Measurements from ENCODE around the gene PADI6.

The PADI6 gene

DNA sequence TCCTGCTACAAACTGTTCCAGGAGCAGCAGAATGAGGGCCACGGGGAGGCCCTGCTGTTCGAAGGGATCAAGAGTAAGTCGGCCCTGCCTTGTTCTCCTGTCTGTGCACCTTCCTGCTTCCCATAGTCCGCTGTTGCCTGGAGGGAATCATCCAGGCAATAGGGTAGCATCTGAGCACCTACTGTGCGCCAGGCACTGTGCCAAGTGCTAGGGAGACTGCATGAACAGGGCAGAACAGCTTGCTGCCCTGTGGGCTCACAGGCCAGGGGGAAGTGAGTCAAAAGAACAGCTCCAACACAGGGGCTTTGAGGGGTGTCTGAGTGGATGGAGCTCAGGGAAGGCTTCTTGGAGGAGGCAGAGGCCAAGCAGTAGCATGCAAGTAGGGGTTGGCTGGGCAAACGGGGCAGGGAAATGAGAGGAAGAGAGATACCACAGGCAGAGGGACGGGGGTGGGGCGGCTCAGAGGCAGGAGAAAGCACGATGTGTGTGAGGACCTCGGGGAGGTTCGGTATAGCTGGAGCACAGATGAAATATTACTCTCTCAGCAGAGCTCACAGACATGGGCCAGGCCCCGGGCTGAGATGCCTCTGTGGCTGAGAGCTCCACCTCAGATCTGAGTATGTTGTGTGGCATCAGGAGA, 15.5 kb upstream of the PADI6 start:
- no peak for DNase-seq

DNA sequence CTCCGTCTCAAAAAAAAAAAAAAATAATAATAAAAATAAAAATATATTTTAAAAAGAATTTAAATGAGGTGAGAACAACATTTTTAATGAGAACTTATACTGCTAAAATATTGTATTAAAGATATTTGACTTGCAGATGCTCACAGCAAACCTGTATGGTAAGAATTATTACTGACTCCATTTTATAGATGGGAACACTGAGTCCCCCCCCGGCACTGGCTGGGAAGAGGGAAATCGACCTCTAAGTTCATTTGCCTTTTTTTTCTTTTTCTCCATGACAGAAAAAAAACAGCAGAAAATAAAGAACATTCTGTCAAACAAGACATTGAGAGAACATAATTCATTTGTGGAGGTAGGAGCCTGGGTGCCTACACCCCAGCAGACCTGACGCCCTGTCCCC, 13.4 kb upstream of the PADI6 start:
- DNase-seq, result no peak

DNA sequence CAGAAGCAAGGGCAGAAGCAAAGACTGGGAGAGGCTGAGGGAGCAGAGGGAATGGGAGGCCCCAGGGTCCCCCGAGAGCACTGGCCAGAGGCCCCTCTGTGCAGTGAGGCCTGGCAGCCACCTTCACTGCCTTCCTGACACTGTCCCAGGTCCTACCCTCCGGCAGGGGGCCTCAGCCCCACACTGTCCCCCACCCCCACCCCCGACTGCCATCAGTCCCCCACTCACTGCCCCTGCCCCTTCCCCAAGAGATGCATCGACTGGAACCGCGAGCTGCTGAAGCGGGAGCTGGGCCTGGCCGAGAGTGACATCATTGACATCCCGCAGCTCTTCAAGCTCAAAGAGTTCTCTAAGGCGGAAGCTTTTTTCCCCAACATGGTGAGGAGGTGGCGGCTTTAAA, 13.0 kb upstream of the PADI6 start:
- DNase-seq, result no peak

DNA sequence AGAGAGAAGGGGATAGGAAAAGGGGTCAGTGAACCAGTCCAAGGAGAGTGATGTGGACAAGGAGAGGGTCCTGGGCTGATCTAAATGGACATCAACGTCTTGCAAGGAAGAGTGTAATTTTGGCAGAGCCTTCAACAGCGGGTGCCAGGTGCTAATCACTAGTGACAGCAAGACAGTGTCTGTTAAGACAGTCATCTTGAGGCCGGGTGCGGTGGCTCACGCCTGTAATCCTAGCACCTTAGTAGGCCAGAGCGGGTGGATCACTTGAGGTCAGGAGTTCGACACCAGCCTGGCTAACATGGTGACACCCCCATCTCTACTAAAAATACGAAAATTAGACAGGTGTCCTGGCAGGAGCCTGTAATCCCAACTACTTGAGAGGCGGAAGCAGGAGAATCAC, 12.2 kb upstream of the PADI6 start:
- DNase-seq, result no peak

DNA sequence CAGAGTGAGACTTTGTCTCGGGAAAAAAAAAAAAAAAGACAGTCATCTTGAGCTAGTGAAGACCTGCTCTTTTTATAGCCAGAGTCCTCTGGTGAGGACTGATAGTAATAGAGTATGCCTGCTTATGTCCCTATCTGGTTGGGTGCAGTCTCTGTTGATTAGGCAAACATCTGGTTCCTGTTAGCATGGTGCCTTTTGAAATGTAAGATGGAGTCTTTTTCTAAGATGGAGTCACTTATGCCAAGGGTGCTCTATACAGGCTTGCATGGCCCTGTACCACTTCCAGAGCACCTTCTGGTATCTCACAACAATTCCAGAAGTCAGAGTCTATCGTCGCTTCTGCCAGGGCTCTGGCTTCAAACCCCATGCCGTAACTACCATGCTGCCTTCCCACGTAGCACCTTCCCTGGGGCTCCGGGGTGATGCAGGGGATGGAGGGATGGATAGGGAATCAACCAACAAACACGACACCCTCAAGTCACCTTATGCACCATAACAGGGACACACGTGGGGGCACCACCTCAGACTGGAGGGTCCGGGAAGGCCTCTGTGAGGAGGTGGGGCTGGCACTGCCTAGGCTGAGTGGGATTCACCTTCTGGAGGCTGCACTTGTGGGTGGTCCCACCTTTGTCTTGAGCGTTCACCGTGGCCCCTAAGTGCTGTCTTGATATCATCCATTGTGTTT, 11.6 kb upstream of the PADI6 start:
- no peak for DNase-seq

DNA sequence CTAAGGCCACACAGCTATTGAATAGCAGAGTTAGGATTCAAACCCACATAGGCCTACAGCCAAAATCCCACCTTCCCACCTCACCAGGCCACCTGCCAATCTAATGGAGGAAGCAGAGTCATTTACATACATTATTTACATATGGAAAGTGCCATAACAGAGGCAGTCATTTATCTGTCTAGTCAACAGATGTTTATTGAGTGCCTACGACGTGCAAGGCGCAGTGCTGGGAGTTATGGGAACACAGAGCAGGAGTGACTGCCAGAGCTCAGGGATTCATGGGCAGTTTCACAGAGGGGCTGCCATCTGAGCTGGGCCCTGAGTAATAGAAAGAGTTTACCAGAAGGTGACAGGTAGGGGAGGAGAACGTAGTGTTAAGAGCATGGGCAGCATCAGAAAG, 10.3 kb upstream of the PADI6 start:
- DNase-seq, result no peak

DNA sequence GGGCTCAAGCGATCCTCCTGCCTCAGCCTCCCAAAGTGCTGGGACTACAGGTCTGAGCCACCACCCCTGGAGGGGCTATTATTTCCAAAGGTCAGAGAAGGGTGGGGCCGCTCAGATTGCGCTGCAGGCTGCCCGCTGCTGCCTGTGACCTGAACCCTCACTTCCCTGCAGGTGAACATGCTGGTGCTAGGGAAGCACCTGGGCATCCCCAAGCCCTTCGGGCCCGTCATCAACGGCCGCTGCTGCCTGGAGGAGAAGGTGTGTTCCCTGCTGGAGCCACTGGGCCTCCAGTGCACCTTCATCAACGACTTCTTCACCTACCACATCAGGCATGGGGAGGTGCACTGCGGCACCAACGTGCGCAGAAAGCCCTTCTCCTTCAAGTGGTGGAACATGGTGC, 8.6 kb upstream of the PADI6 start:
- DNase-seq, result no peak

DNA sequence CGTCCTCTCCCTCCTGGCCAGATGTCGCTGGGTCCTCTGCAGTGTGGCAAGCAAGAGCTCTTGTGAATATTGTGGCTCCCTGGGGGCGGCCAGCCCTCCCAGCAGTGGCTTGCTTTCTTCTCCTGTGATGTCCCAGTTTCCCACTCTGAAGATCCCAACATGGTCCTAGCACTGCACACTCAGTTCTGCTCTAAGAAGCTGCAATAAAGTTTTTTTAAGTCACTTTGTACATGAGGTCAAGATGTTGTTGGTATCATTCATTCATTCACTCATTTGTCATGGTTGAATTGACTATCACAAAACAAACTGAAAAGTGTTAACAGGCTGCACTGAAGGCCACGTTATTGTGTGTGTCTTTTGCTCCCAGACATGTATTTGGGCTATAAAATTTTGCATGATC, 8.2 kb upstream of the PADI6 start:
- no peak for DNase-seq

DNA sequence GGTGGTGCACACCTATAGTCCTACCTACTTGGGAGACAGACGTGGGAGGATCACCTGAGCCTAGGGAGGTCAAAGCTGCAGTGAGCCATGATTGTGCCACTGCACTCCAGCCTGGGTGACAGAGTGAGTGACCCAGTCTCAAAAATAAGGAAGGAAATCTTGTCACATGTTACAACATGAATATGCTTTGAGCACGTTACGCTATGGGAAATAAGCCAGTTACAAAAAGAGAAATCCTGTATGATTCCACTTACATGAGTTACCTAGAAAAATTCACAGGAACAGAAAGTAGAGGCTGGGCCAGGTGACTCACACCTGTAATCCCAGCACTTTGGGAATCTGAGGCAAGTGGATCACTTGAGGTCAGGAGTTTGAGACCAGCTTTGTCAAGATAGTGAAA, 6.7 kb upstream of the PADI6 start:
- DNase-seq, result no peak

DNA sequence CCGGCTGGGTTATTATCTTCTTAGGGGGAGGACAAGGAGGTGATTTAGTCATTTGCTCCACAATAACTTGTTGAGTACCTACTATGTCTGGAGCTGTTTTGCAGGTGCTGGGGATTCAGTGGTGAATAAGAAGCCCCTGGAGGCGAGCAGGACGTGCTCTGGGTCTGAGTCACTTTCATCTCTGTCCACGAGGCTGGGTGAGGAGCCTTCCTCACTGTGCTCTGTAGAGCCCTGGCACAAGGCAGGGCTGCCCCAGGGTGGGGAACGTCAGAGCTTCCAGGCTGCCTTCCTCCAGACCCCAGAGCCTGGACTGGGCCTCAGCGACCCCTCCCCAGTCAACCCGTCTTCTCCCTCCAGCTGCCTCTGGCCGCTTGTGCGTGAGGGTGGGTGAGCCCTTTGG, 2.5 kb upstream of the PADI6 start:
- no peak for DNase-seq

DNA sequence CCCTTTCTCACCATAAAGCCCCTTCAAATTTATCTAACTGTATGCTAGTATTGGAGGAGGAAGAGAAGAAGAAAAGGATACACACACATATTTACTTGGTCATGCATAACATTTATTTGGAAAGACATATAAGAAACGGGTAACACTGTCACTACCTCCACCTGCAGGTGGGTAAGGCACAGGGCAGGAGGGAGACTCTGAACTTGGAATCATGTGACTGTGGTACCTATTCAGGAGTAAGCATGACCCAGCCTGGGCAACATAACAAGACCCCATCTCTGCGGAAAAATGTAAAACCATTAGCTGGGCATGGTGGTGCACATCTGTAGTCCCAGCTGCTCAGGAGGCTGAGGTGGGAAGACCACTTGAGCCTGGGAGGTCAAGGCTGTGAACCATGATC, 1.4 kb upstream of the PADI6 start:
- DNase-seq, result no peak

DNA sequence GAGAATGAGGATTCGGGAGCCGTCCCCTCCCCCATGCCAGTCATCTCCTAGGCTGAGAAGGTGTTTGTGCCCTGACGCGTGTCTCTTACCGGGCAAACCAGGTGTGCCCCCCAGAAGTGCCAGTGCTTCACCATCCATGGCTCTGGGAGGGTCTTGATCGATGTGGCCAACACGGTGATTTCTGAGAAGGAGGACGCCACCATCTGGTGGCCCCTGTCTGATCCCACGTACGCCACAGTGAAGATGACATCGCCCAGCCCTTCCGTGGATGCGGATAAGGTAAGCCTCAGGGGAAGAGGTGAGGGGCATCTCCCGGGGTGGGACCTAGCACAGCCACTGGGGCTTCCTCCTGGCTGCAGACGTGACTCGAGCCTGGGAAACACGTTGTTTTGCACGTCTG, 959 bp downstream of the PADI6 start:
- DNase-seq, result no peak

DNA sequence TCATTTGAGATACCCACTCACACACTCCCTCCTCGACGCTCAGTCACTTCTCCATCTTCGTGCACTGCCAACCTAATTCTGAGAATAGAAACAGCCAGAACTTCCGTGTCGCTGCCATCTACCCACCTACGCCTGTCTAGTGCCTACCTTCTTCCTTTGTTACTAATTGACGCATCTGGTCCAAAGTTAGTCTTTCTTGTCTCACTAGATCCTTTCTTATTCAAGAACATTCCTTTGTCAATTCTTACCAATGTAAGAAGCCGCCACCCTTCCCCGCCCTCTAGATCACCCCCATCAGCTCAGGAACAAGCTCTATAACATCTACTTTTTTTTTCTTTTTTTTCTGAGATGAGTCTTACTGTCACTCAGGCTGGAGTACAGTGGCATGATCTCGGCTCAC, 3.7 kb downstream of the PADI6 start:
- DNase-seq, result no peak

DNA sequence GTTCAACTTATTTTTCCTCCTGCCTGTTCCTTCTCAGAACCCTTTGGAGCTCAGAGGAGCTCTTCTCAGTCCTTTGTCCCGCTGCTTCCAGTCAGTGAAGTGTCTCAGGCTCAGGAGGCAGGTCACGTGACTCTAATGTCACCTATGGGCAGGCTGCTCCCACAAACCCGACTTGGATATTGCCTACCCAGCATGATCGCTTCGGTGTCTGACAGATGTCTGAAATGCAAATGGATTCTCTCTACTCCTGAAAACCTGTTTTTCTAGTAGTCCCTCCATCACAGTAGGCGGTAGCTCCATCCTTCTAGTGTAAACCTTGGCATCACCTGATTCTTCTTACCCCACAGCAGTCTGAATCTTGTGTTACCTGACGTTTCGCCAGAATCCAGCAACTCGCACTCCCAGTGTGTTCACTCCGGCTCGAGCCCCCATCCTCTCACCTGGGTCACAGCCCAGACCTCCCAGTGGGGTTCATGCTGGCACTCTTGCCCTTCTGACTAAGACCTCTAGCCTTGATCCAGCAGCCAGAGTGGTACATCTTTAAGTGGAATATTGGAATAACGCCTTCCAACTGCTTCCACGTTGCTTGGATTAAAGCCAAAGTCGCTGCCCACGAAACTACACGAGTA, 5.4 kb downstream of the PADI6 start:
- DNase-seq, result no peak

DNA sequence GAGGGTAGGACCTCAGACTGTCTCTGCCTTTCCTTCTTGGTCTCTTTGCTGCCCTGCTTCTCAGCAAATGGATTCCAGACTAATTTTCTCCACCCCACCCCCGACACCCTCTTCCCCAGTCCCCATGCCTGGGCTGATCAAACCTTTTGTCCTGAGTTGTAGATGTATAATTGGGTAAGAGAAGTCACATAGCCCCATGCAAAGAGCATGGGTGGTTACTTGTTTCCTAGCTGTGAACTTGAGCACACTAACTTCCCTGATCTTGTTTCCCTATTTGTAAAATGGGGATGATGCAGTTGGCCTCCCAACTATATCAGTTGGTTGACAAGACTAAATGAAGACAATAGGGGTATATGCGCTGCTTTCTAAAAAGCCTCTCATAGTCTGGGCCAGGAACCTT, 9.2 kb downstream of the PADI6 start:
- DNase-seq, result no peak

DNA sequence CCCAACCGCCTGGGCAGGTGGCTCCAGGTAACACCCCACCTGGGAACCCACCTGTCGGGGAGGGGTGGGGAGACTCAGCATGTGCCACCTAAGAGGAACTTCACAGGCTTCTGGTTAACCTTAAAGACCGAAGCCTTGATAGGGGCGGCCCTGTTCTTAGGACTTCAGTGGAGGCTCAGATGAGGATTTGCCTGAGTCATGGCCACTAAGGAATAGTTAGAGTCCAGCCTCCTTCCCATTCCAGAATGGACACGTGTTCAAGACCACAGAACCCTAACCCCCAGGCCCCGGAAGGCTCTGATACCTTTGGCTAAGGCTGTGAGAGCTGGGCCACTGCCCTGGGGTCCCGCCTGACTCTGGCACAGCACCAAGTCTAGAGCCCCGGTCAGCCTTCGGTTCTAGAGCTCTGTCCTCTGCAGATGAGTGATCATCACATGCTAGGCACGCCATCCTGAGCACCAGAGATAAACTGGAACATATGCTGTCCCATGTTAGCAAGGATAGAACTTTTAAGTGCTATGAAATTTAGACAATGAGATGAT, 20.3 kb downstream of the PADI6 start:
- DNase-seq, result no peak

DNA sequence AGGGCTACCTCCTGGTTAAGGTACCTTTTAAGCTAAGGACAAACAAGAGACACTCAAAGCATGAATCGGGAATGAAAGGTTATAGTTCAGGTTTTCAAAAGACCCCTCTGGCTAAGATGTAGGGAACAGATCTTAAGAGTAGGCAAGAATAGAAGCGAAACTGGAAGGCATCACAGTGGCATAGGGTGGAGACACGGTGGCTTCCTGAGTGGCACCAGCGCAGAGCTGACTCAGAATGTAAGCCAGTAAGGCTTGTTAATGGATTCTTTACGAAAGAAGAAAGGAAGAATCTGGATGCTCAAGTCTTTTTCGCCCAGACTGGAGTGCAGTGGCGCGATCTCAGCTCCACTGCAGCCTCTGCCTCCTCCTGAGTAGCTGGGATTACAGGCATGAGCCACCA, 21.2 kb downstream of the PADI6 start:
- no peak for DNase-seq

DNA sequence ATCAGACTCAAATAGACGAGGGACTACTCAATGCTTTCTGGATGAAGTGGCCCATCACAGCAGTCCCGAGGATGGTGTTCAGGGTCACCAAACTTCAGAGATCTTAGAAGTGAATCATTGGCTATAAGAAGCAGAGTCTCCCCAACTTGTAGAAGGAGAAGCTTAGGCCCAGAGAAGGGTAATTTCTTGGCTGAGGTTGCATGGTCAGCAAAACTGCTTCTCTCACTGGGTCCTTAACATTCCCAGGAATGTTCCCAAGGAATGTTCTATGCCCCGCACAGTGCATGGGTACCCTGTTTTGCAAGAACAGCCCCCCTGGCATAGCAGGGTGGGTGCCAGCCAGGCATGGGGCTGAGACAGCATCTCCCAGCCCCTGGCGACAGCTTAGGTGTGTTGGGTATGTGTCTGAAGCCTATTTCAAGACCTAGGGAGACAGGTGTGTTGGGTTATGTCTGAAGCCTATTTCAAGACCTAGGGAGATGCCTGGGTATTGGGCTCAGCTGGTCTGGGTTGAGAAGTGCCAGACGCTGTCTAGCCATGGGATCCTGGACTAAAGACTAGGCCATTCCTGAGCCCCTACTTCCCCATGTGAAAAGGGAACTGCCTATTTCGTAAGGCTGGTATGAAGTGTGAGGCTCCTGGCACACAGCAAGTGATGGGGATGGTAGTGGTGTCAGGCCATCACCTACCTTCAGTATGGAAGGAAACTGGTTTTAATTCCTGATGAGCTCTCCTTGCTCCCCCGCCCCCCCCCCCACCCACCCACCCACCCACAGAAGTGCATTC, 26.1 kb downstream of the PADI6 start:
- DNase-seq, result no peak

DNA sequence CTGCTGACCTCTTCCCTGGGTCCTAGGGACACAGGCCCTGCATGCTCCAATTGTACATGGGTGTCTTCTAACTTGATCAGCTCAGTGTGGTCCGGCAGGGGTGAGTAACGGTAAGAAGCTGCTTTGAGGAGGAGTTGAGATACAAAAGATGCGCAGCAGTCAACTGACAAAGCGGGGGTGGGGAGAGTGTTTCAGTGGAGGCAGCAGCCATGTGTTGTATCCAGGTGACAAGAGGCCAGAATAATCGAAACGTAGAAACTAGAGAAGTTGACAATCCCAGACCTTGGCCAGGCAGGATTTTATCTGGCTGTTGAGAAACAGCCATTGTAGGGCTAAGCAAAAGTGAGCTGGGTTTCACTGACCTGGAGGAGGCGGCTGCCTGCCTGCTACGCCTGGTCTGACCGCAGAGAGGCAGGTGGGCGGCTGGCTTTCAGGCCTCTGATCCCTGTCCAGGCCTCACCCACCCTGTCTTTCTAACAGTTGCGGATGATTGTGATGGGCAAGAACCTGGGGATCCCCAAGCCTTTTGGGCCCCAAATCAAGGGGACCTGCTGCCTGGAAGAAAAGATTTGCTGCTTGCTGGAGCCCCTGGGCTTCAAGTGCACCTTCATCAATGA, 28.8 kb downstream of the PADI6 start:
- no peak for DNase-seq

DNA sequence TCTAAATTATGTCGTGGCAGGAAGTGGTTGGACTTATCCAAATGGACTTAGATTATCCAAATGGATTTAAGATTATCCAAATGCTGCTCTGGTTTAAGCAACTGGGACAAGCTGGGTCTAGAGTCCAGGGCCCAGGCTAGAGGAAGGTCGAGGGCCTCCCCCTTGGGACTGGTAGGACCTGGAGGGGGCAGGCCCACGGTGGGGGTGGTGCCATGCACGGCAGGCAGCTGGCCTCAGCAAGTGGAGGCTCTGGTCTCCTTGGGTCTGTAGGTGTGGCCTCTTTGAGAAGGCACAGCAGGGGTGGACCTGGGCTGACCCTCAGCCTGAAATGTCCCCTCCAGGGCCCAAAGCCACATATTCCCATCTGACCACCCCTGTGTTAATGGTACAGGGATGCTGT, 29.8 kb downstream of the PADI6 start:
- DNase-seq, result no peak

DNA sequence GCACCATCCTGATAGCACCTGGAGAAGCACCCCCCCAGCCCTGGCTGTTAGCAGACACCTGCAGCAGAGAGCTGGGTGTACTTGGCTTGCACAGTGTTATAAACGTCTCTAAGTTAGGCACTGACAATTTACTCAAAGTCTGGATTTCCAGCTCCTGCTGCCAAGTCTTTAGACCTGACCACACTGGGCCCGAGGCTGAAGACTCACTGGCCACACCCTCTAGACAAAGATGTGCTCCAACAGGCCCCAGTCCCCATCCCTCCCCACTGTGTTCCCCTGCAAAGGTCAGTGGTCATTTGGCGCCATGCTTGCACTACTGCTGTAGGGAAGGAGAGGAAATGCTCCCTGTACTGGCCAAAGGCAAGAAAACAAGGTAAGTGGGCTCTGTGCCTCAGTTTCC, 31.1 kb downstream of the PADI6 start:
- DNase-seq, result no peak

DNA sequence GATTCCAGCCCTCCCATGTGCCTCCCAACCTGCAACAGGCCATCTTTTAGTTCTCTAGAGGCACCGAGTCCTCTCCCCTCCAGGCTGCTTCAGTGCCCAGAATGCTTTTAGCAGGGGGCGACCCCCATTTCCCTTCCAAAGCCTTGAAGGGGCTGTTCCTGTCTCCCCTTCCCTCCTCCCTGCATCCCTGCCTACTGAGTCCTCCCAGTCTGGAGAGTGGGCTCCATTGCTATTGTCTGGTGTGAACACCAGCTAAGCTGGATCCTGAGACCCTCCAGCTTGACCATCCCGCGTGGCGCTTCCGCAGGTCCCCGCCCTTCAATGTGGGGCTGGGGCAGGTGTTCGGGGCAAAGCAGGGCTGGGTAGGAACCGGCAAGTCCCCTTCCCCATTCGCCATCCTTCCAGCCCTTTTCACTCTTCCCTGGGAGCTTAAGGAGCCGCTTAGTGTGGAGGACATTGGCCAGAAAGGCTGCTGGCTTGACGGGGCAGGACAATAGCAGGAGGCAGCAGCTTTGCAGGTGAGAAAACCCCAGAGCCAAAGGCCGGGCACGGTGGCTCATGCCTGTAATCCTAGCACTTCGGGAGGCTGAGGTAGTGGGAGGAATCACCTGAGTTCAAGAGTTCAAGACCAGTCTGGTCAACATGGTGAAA, 32.2 kb downstream of the PADI6 start:
- no peak for DNase-seq

Measured in right kidney (tissue), 1 donor.